Colonic mucosa (tissue), 4 donors: Measurements from ENCODE around the gene LRFN2. TPM values are rescaled to one million over a fixed set of nuclear protein-coding genes. Genes with fewer than 3 reads are reported as not detected.

Experiments used
- DNase-seq: peaks from one replicate; pipeline ENCODE4 v3.0.0-alpha.2; 2020
- H3K27ac ChIP-seq: fragments of 200-600 bp; one replicate; pipeline ENCODE4 v1.8.0; 2021
- H3K27me3 ChIP-seq: fragments of 200-600 bp; one replicate; pipeline ENCODE4 v1.8.0; 2021
- H3K36me3 ChIP-seq: fragments of 200-600 bp; one replicate; pipeline ENCODE4 v1.8.0; 2021
- H3K4me1 ChIP-seq: fragments of 200-600 bp; one replicate; pipeline ENCODE4 v1.8.0; 2021; ENCODE audit warnings: mild to moderate bottlenecking
- H3K4me3 ChIP-seq: fragments of 200-600 bp; one replicate; pipeline ENCODE4 v1.8.0; 2021
- H3K9ac ChIP-seq, 2 donors: one replicate each; pipeline ENCODE4 v1.7.0; 2013; ENCODE audit warnings: control low read depth in 2 of 2, low read depth in 2 of 2, low read length in 2 of 2
- H3K9me3 ChIP-seq: fragments of 200-600 bp; one replicate; pipeline ENCODE4 v1.8.0; 2021
- intact Hi-C: fragments of 100-400 bp; cut with DNase I; formaldehyde crosslinking; loops from one replicate; pipeline ENCODE4 v1.14.1; 2022
- total RNA-seq, 2 donors: library from RNA; stranded (reverse); fragmentation: NEBNext Ultra II Directional in 1 of 2; extraction: Animal tissue kit (Norgen Biotek cat#: 25700) in 1 of 2; gene quantifications; one replicate each; pipeline ENCODE4 v1.2.1, GENCODE V29; 2021
- TF ChIP-seq, protein P1 (sequence below): fragments of 200-600 bp; IDR thresholded peaks from one replicate; pipeline ENCODE4 v1.8.0; 2022; ENCODE audit warnings: antibody characterized with exemption, mild to moderate bottlenecking
- donor health status: healthy.
- donor health status: DM: no; HTN: no; CAD: no.
- donor health status: DM: no; HTN: no; CAD: no.

The LRFN2 gene
- total RNA-seq, 2 donors from 2014 or later = 0.21 to 0.22 TPM

DNA sequence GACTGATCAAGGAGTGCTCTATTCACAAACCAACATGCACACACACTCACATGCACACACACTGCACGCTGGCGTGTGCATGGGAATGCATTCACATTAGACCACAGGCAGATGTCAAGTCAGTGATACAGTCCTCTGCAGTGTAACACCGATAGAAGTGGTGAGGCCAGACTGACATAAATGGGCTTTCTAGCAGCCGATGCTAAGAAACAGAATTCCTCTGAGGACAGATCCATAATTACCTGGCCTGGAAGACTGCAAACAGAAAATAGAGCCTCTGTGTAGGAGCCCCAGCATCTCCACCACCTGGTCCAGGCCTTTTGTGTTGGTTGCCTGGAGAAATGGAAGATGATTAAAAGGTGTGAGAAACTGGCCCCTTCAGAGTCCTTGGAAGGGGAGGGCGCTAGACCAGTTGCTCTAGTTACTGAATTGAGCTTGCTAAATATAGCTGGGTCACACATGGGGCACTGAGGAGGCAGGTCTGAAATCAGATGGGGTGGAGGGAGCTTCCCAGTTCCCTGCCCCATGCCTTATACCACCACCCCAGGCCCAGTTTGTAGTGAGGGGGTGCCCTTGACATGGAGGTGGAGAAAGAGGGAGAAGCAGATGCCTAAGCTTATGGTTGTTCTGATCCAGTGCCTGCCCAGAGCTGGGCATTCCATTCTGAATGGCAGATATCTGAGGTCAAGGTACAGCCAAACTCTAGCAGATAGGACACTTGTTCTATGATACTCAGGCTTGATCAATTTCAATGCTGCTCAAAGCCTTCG, 233.8 kb downstream of the LRFN2 start:
- TF ChIP-seq, protein P1, sequence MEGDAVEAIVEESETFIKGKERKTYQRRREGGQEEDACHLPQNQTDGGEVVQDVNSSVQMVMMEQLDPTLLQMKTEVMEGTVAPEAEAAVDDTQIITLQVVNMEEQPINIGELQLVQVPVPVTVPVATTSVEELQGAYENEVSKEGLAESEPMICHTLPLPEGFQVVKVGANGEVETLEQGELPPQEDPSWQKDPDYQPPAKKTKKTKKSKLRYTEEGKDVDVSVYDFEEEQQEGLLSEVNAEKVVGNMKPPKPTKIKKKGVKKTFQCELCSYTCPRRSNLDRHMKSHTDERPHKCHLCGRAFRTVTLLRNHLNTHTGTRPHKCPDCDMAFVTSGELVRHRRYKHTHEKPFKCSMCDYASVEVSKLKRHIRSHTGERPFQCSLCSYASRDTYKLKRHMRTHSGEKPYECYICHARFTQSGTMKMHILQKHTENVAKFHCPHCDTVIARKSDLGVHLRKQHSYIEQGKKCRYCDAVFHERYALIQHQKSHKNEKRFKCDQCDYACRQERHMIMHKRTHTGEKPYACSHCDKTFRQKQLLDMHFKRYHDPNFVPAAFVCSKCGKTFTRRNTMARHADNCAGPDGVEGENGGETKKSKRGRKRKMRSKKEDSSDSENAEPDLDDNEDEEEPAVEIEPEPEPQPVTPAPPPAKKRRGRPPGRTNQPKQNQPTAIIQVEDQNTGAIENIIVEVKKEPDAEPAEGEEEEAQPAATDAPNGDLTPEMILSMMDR = no peak
- Histone ChIP-seq H3K4me1 (no peaks in the 10 kb centered on the region), H3K36me3 (no peaks in the 10 kb centered on the region), H3K4me3 (no peak overlapping the region), H3K9me3 (no peaks in the 10 kb centered on the region), H3K27me3 (no peaks in the 10 kb centered on the region), H3K27ac (no peak overlapping the region), H3K9ac (no peak overlapping the region)
- intact Hi-C loops = no loop called here
- DNase-seq = no peak

DNA sequence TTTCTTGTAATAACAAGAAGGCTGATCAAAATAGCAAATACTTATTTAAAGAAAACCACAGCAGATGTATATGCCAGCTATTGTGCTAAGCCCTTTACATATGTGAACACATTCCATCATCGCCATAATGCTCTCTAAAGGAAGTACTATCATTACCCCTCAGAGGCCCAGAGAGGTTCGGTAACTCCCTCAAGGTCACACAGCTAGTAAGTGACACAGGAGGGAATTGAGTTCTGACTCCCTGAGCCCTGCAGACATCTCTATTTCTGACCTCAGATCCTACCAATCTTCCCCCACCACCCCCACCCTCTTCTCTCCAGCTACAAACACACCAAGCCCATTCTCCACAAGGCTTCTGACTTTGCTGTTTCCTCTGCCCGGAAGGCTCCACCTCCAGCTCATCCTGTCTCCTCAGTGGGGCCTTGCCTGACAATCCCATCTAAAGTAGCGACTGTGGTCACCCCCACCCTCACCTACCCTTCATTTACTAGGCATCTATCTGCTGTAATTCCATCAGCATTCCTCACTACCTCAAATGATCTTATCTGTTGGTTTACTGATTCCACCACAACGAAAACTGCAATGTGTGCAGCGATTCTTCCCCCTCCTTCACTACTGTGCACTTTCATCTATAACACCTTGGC, 234.5 kb downstream of the LRFN2 start:
- H3K9me3 ChIP-seq = no peaks in the 10 kb centered on the region
- intact Hi-C loops = no loop called here
- no peak for DNase-seq
- no peak overlapping the region for H3K27ac ChIP-seq
- H3K4me1 ChIP-seq = no peaks in the 10 kb centered on the region
- H3K27me3 ChIP-seq = no peaks in the 10 kb centered on the region
- TF ChIP-seq, protein P1 = no peak
- H3K36me3 ChIP-seq = no peaks in the 10 kb centered on the region
- no peak overlapping the region for H3K4me3 ChIP-seq
- H3K9ac ChIP-seq = no peak overlapping the region

DNA sequence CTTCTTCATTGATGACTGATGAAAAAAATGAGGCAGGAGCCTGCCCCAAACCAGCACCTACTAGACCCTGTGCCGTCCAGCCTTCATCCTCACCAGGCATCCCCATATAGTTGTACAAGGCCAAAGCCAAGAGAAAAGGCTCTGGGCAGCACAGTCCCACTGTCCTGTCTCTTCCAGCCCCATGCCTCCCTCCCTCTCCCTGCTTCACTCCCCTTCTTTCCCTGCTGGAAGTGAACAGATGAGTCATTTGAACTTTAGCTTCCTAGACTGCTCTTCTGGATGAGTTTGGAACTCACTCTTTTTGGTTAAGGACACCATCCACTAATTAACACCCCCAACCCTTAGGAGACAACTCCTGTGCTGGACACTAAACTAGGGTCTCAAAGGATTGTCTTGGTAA, 235.2 kb downstream of the LRFN2 start:
- no peaks in the 10 kb centered on the region for H3K9me3 ChIP-seq
- intact Hi-C loops = no loop called here
- no peak overlapping the region for H3K27ac ChIP-seq
- no peaks in the 10 kb centered on the region for H3K36me3 ChIP-seq
- H3K4me3 ChIP-seq = no peak overlapping the region
- no peaks in the 10 kb centered on the region for H3K27me3 ChIP-seq
- H3K9ac ChIP-seq = no peak overlapping the region
- H3K4me1 ChIP-seq = no peaks in the 10 kb centered on the region
- TF ChIP-seq, protein P1 = no peak
- no peak for DNase-seq

DNA sequence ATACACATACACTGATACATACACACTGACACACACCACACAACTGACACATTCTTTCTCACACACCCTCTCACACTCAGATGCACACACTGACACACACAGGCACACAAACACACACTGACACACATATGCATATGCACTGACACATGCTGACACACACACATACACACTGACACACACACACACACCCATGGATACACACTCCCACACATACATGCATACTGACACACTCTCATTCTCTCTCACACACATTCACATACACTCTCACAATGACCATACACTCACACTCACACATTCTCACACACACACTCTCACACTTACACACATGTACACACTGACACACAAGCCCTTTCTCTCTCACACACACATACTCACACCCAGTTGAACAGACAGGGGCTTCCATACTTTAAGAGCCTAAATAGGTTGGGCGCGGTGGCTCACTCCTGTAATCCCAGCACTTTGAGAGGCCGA, 236.4 kb downstream of the LRFN2 start:
- no peak overlapping the region for H3K9ac ChIP-seq
- H3K27ac ChIP-seq = no peak overlapping the region
- DNase-seq = no peak
- H3K9me3 ChIP-seq = no peaks in the 10 kb centered on the region
- no peak overlapping the region for H3K4me3 ChIP-seq
- TF ChIP-seq, protein P1 = no peak
- H3K36me3 ChIP-seq = no peaks in the 10 kb centered on the region
- intact Hi-C loops = no loop called here
- no peaks in the 10 kb centered on the region for H3K4me1 ChIP-seq
- H3K27me3 ChIP-seq = no peaks in the 10 kb centered on the region

DNA sequence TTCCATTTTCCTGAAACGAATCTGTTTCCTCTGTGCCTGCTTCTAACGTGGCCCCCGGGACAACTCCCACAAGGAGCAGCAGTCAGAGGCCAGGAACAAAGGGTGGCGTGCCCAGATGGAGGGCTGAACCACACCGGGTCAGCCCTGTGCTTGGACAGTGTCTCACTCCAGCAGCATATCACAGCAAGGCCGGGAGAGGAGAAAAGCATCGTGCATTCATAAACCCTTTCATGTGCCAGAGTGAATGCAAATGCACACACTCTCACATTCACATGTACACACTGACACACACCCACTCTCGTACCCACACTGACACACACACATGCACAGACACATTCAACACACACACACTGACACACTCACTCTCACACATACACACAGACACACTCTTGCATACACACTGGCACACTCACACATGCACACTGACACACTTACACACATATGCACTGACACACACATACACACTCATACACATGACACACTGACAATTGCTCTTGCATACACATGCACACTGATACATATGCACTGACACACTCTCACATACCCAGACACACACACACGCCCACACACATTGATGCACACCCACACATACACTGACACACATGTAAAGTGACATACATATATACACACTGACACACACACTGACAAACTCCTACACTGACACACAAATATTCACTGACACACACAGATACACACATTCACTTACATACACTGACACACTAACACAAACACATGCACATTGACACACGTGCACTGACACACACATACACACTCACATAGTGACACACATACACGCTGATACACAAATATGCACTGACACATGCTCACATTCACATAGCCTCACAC, 237.0 kb downstream of the LRFN2 start:
- H3K36me3 ChIP-seq = no peaks in the 10 kb centered on the region
- no peak for DNase-seq
- H3K27ac ChIP-seq = no peak overlapping the region
- H3K9me3 ChIP-seq = no peaks in the 10 kb centered on the region
- H3K4me1 ChIP-seq = no peaks in the 10 kb centered on the region
- no peak overlapping the region for H3K9ac ChIP-seq
- intact Hi-C loops = no loop called here
- TF ChIP-seq, protein P1 = no peak
- H3K4me3 ChIP-seq = no peak overlapping the region
- H3K27me3 ChIP-seq = no peaks in the 10 kb centered on the region
